GM19023 (cell line): ENCODE measurements around the gene C19orf73.

ENCODE experiments used
- ATAC-seq: cut with Tn5 transposase; IDR thresholded peaks from one replicate; pipeline ENCODE4 v1.9.1; 2021; ENCODE audit warnings: mild to moderate bottlenecking, moderate library complexity; ENCODE audit not compliant: unreplicated experiment

C19orf73 gene

GRCh38 chr19:49118565-49119410 is at the start of gene C19orf73:
C19orf73 (minus strand) TSS chr19:49119143; CDS start chr19:49119022, 121 bp downstream.
- ATAC-seq: peak; percentile 72

- ATAC-seq: no peak
Measured at GRCh38 chr19:49168421-49168820, 49.5 kb upstream of the C19orf73 start.

GRCh38 chr19:49167857-49168409 is 49.0 kb upstream of the C19orf73 start:
- no peak for ATAC-seq

GRCh38 chr19:49165865-49166301 is 46.9 kb upstream of the C19orf73 start:
- ATAC-seq: no peak

- ATAC-seq: no peak
Measured at GRCh38 chr19:49165111-49165750, 46.3 kb upstream of the C19orf73 start.

- no peak for ATAC-seq
Measured at GRCh38 chr19:49161987-49162386, 43.0 kb upstream of the C19orf73 start.

GRCh38 chr19:49160450-49161189 is 41.7 kb upstream of the C19orf73 start:
- ATAC-seq: no peak

GRCh38 chr19:49157445-49158224 is 38.7 kb upstream of the C19orf73 start, which contains the start of gene TRPM4:
TRPM4 (plus strand) TSS chr19:49157792; CDS start chr19:49157867, 75 bp downstream.
- ATAC-seq: no peak

GRCh38 chr19:49155820-49156346 is 36.9 kb upstream of the C19orf73 start:
- no peak for ATAC-seq

- no peak for ATAC-seq
Measured at GRCh38 chr19:49155005-49155819, 36.3 kb upstream of the C19orf73 start, which contains the start of gene HRC. HRC (minus strand) TSS chr19:49155396; CDS start chr19:49155237, 159 bp downstream.

GRCh38 chr19:49154279-49154678 is 35.3 kb upstream of the C19orf73 start:
- ATAC-seq: no peak

- ATAC-seq: no peak
Measured at GRCh38 chr19:49153167-49153809, 34.3 kb upstream of the C19orf73 start.

GRCh38 chr19:49152119-49152550 is 33.2 kb upstream of the C19orf73 start:
- no peak for ATAC-seq

- no peak for ATAC-seq
Measured at GRCh38 chr19:49151267-49152118, 32.5 kb upstream of the C19orf73 start.

- ATAC-seq: no peak
Measured at GRCh38 chr19:49150944-49151243, 32.0 kb upstream of the C19orf73 start.

- ATAC-seq: no peak
Measured at GRCh38 chr19:49150106-49150943, 31.4 kb upstream of the C19orf73 start.

GRCh38 chr19:49149652-49150105 is 30.7 kb upstream of the C19orf73 start:
- ATAC-seq: no peak
